Measurements from ENCODE around the gene GNL1.
A peak's percentile ranks its signal among the peaks of the same experiment; 100 is the strongest.

Gene GNL1

GRCh38 chr6:30541515-30542403, 14.5 kb downstream of the GNL1 start:
- H3K4me3 ChIP-seq (ENCODE audit: low read depth, low read length): peak overlapping the region; percentile 34
- TF ChIP-seq ZNF16 (tag by site-specific recombination; IDR thresholded peaks at IDR 0.05; ENCODE audit: low read depth): no peak
- TF ChIP-seq ZNF747 (tag by site-specific recombination; IDR thresholded peaks at IDR 0.05): no peak
- 0 out of 2 replicates have a peak, but pooled peaks have one; percentile 54 for TF ChIP-seq SP7 (tag by site-specific recombination; IDR thresholded peaks at IDR 0.05)
- TF ChIP-seq ZNF837 (tag by site-specific recombination; IDR thresholded peaks at IDR 0.05): no peak
- no peak for TF ChIP-seq ZNF112 (tag by site-specific recombination; IDR thresholded peaks at IDR 0.05)
- TF ChIP-seq ZBTB1 (tag by site-specific recombination; IDR thresholded peaks at IDR 0.05): no peak
- no peak for TF ChIP-seq ZNF76 (tag by site-specific recombination; IDR thresholded peaks at IDR 0.05; ENCODE audit: borderline replicate concordance, low read depth)
- TF ChIP-seq SCRT2 (tag by site-specific recombination; IDR thresholded peaks at IDR 0.05): peak; percentile 39; the same call in 1 of the 2 replicates
- TF ChIP-seq, protein P1, sequence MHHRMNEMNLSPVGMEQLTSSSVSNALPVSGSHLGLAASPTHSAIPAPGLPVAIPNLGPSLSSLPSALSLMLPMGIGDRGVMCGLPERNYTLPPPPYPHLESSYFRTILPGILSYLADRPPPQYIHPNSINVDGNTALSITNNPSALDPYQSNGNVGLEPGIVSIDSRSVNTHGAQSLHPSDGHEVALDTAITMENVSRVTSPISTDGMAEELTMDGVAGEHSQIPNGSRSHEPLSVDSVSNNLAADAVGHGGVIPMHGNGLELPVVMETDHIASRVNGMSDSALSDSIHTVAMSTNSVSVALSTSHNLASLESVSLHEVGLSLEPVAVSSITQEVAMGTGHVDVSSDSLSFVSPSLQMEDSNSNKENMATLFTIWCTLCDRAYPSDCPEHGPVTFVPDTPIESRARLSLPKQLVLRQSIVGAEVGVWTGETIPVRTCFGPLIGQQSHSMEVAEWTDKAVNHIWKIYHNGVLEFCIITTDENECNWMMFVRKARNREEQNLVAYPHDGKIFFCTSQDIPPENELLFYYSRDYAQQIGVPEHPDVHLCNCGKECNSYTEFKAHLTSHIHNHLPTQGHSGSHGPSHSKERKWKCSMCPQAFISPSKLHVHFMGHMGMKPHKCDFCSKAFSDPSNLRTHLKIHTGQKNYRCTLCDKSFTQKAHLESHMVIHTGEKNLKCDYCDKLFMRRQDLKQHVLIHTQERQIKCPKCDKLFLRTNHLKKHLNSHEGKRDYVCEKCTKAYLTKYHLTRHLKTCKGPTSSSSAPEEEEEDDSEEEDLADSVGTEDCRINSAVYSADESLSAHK (tag by site-specific recombination; IDR thresholded peaks at IDR 0.05): no peak
- TF ChIP-seq KLF1 (tag by site-specific recombination; IDR thresholded peaks at IDR 0.05): peak; percentile 59
- TF ChIP-seq KLF10 (tag by site-specific recombination; IDR thresholded peaks at IDR 0.05): peak; percentile 56
- TF ChIP-seq ZNF791 (tag by site-specific recombination; IDR thresholded peaks at IDR 0.05): no peak
- peak; percentile 30; the same call in 1 of the 2 replicates for TF ChIP-seq ZBTB17 (tag by site-specific recombination; IDR thresholded peaks at IDR 0.05)
- TF ChIP-seq ZNF843 (tag by site-specific recombination; IDR thresholded peaks at IDR 0.05): no peak
- peak; percentile 37; the same call in 1 of the 2 replicates for TF ChIP-seq ZBTB8A (tag by site-specific recombination; IDR thresholded peaks at IDR 0.05)
- TF ChIP-seq EGR2 (tag by site-specific recombination; IDR thresholded peaks at IDR 0.05; ENCODE audit: low read depth): peak; percentile 24; the same call in 1 of the 2 replicates
- TF ChIP-seq ZNF24 (tag by site-specific recombination; IDR thresholded peaks at IDR 0.05): no peak
- TF ChIP-seq ZNF362 (tag by site-specific recombination; IDR thresholded peaks at IDR 0.05): no peak
- no peak for TF ChIP-seq ZNF354C (tag by site-specific recombination; IDR thresholded peaks at IDR 0.05; ENCODE audit: borderline replicate concordance, low read depth)
- no peak for TF ChIP-seq ELK4 (IDR thresholded peaks at IDR 0.05; ENCODE audit: borderline replicate concordance, low read depth, low read length)
- TF ChIP-seq ZNF132 (tag by site-specific recombination; IDR thresholded peaks at IDR 0.05; ENCODE audit: borderline replicate concordance): no peak
- TF ChIP-seq HOXA7 (CRISPR knock-in tag; IDR thresholded peaks at IDR 0.05; ENCODE audit: borderline replicate concordance): no peak
- 0 out of 2 replicates have a peak, but pooled peaks have one; percentile 40 for TF ChIP-seq KLF7 (tag by site-specific recombination; IDR thresholded peaks at IDR 0.05; ENCODE audit: borderline replicate concordance)
- TF ChIP-seq ZNF10 (tag by site-specific recombination; IDR thresholded peaks at IDR 0.05): no peak
- TF ChIP-seq TRIM28 (IDR thresholded peaks at IDR 0.05; ENCODE audit: borderline replicate concordance, low read length): no peak
- TF ChIP-seq, protein P2, sequence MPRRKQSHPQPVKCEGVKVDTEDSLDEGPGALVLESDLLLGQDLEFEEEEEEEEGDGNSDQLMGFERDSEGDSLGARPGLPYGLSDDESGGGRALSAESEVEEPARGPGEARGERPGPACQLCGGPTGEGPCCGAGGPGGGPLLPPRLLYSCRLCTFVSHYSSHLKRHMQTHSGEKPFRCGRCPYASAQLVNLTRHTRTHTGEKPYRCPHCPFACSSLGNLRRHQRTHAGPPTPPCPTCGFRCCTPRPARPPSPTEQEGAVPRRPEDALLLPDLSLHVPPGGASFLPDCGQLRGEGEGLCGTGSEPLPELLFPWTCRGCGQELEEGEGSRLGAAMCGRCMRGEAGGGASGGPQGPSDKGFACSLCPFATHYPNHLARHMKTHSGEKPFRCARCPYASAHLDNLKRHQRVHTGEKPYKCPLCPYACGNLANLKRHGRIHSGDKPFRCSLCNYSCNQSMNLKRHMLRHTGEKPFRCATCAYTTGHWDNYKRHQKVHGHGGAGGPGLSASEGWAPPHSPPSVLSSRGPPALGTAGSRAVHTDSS (tag by site-specific recombination; IDR thresholded peaks at IDR 0.05): 0 out of 2 replicates have a peak, but pooled peaks have one; percentile 1
- TF ChIP-seq, protein P3, sequence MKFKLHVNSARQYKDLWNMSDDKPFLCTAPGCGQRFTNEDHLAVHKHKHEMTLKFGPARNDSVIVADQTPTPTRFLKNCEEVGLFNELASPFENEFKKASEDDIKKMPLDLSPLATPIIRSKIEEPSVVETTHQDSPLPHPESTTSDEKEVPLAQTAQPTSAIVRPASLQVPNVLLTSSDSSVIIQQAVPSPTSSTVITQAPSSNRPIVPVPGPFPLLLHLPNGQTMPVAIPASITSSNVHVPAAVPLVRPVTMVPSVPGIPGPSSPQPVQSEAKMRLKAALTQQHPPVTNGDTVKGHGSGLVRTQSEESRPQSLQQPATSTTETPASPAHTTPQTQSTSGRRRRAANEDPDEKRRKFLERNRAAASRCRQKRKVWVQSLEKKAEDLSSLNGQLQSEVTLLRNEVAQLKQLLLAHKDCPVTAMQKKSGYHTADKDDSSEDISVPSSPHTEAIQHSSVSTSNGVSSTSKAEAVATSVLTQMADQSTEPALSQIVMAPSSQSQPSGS (tag by site-specific recombination; IDR thresholded peaks at IDR 0.05; ENCODE audit: low read depth): no peak
- 0 out of 2 replicates have a peak, but pooled peaks have one; percentile 17 for TF ChIP-seq ZNF324 (tag by site-specific recombination; IDR thresholded peaks at IDR 0.05)

More at GRCh38 chr6:30541515-30542403, 14.5 kb downstream of the GNL1 start:
- Histone ChIP-seq H3K9me3 (ENCODE audit: control insufficient read depth, insufficient read depth, low read depth, low read length) (no peaks in the 10 kb centered on the region), H3K36me3 (ENCODE audit: control insufficient read depth in 2 of 2, insufficient read depth in 1 of 2, low read length in 2 of 2) (peaks cover 0 to 21% of the 10 kb centered on the region in 2 experiments; a peak in 1 of 3 replicates), H3K4me1 (ENCODE audit: control insufficient read depth, insufficient read depth, low read length) (no peaks in the 10 kb centered on the region), H3K27ac (ENCODE audit: extremely low read depth, low read depth, low read length) (no peak overlapping the region)
- ChIA-PET CTCF (interaction anchor here (0.5 to 9.5 kb wide), 71 partner anchors 7 to 624 kb away, joined by 3 to 324 read pairs (median 4); partner anchors contain the start of genes ABCF1, C6orf136, DHX16 and GNL1), POLR2A (interaction anchor here (0.5 to 1.7 kb wide), 11 partner anchors 13 to 329 kb away, joined by 3 to 9 read pairs (median 4); partner anchors contain the start of genes DHX16, GNL1 and TRIM26)

Measured in HEK293 (cell line).